WTC11 (cell line): ENCODE measurements around the gene TMC3. TPM values are rescaled to one million over a fixed set of nuclear protein-coding genes. Genes with fewer than 3 reads are reported as not detected.

Source experiments
- ATAC-seq: fragments of 200-7000 bp; cut with Tn5 transposase; 2 replicates; pipeline ENCODE4 v1.10.0; 2021; ENCODE audit warnings: mild to moderate bottlenecking, moderate library complexity
- CTCF ChIA-PET: fragments of 300-600 bp; sonication (Branson Sonifier 250); formaldehyde crosslinking; loops from one replicate; lab custom pipeline; 2021; ENCODE audit warnings: antibody characterized with exemption; lab: Charles Lee
- POLR2A ChIA-PET: fragments of 350-600 bp; sonication (Branson Sonifier 250); formaldehyde crosslinking; loops from one replicate; lab custom pipeline; 2021; ENCODE audit warnings: antibody characterized with exemption; lab: Charles Lee
- DNase-seq: peaks from one replicate; pipeline ENCODE4 v3.0.0; 2021; ENCODE audit warnings: low spot score
- H3K27ac Mint-ChIP-seq: 2 replicates; pipeline ENCODE4 v1.8.0; 2021; ENCODE audit warnings: mixed read lengths
- H3K27me3 Mint-ChIP-seq: 2 replicates; pipeline ENCODE4 v1.8.0; 2021; ENCODE audit warnings: low read depth, mild to moderate bottlenecking, moderate library complexity, mixed read lengths
- H3K36me3 Mint-ChIP-seq: 2 replicates; pipeline ENCODE4 v1.8.0; 2021; ENCODE audit warnings: mixed read lengths
- H3K4me1 Mint-ChIP-seq: 2 replicates; pipeline ENCODE4 v1.8.0; 2022; ENCODE audit warnings: mixed read lengths
- H3K4me3 Mint-ChIP-seq: 2 replicates; pipeline ENCODE4 v1.8.0; 2021; ENCODE audit warnings: mild to moderate bottlenecking, moderate library complexity, mixed read lengths
- H3K9me3 Mint-ChIP-seq: 2 replicates; pipeline ENCODE4 v1.8.0; 2021; ENCODE audit warnings: mixed read lengths
- AR ChIP-seq: fragments of 250-450 bp; sonication (Bioruptor Pico); IDR thresholded peaks from 2 replicates; pipeline ENCODE4 v1.9.0; 2021; ENCODE audit warnings: mild to moderate bottlenecking
- ARID4B ChIP-seq: sonication (generic); formaldehyde crosslinking; IDR thresholded peaks from 2 replicates; pipeline ENCODE4 v1.8.0; 2023; ENCODE audit warnings: missing genetic modification reagents, mild to moderate bottlenecking, borderline replicate concordance
- CBFB ChIP-seq: sonication (generic); formaldehyde crosslinking; IDR thresholded peaks from 2 replicates; pipeline ENCODE4 v1.8.1; 2022; ENCODE audit warnings: mild to moderate bottlenecking, low read depth, missing genetic modification reagents
- IRF2 ChIP-seq: sonication (generic); formaldehyde crosslinking; IDR thresholded peaks from 2 replicates; pipeline ENCODE4 v1.8.0; 2022; ENCODE audit warnings: low read depth, missing genetic modification reagents, borderline replicate concordance
- JUN ChIP-seq: sonication (generic); formaldehyde crosslinking; IDR thresholded peaks from 2 replicates; pipeline ENCODE4 v1.8.0; 2023; ENCODE audit warnings: mild to moderate bottlenecking, missing genetic modification reagents
- KAT7 ChIP-seq: sonication (generic); formaldehyde crosslinking; IDR thresholded peaks from 2 replicates; pipeline ENCODE4 v1.8.1; 2023; ENCODE audit warnings: missing genetic modification reagents, mild to moderate bottlenecking, borderline replicate concordance
- MYBL2 ChIP-seq: sonication (generic); formaldehyde crosslinking; IDR thresholded peaks from 2 replicates; pipeline ENCODE4 v1.8.1; 2023; ENCODE audit warnings: mild to moderate bottlenecking, moderate library complexity, missing genetic modification reagents
- USF2 ChIP-seq: sonication (generic); formaldehyde crosslinking; IDR thresholded peaks from 2 replicates; pipeline ENCODE4 v1.8.1; 2023; ENCODE audit warnings: mild to moderate bottlenecking, missing genetic modification reagents, moderate library complexity
- ZBTB21 ChIP-seq: sonication (generic); formaldehyde crosslinking; IDR thresholded peaks from 2 replicates; pipeline ENCODE4 v1.8.1; 2023; ENCODE audit warnings: mild to moderate bottlenecking, missing genetic modification reagents, borderline replicate concordance
- ZNF396 ChIP-seq: fragments of 250-450 bp; sonication (Bioruptor Pico); IDR thresholded peaks from 2 replicates; pipeline ENCODE4 v1.8.0; 2021; ENCODE audit warnings: mild to moderate bottlenecking, moderate library complexity, borderline replicate concordance
- ZNF416 ChIP-seq: fragments of 250-450 bp; sonication (Bioruptor Pico); IDR thresholded peaks from 2 replicates; pipeline ENCODE4 v1.9.0; 2021; ENCODE audit warnings: mild to moderate bottlenecking, inconsistent platforms
- ZNF423 ChIP-seq: fragments of 250-450 bp; sonication (Bioruptor Pico); IDR thresholded peaks from 2 replicates; pipeline ENCODE4 v2.1.2; 2022; ENCODE audit warnings: mild to moderate bottlenecking, moderate library complexity
- ZNF532 ChIP-seq: fragments of 250-450 bp; sonication (Bioruptor Pico); IDR thresholded peaks from 2 replicates; pipeline ENCODE4 v1.9.0; 2021; ENCODE audit warnings: mild to moderate bottlenecking, borderline replicate concordance
- total RNA-seq: library from RNA; stranded (reverse); gene quantifications from 3 replicates; pipeline ENCODE4 v1.2.3, GENCODE V29; 2021
- TF ChIP-seq, protein P1 (sequence below): sonication (generic); formaldehyde crosslinking; IDR thresholded peaks from 2 replicates; pipeline ENCODE4 v1.8.1; 2023; ENCODE audit warnings: mild to moderate bottlenecking, missing genetic modification reagents
- TF ChIP-seq, protein P2 (sequence below): sonication (generic); formaldehyde crosslinking; IDR thresholded peaks from 2 replicates; pipeline ENCODE4 v1.8.0; 2022; ENCODE audit warnings: mild to moderate bottlenecking, missing genetic modification reagents
- TF ChIP-seq, protein P3 (sequence below): sonication (generic); formaldehyde crosslinking; IDR thresholded peaks from 2 replicates; pipeline ENCODE4 v1.8.1; 2023; ENCODE audit warnings: mild to moderate bottlenecking, moderate library complexity, missing genetic modification reagents

Gene TMC3
- total RNA-seq, 1 experiment from 2014 or later: not detected

GRCh38 chr15:81333363-81333762 lies 40.6 kb downstream of the TMC3 start (continued):
- TF ChIP-seq ARID4B (CRISPR knock-in tag): no peak
- no peak for TF ChIP-seq USF2 (CRISPR knock-in tag)
- TF ChIP-seq ZNF416 (CRISPR knock-in tag): no peak
- TF ChIP-seq IRF2 (CRISPR knock-in tag): no peak
- TF ChIP-seq, protein P1, sequence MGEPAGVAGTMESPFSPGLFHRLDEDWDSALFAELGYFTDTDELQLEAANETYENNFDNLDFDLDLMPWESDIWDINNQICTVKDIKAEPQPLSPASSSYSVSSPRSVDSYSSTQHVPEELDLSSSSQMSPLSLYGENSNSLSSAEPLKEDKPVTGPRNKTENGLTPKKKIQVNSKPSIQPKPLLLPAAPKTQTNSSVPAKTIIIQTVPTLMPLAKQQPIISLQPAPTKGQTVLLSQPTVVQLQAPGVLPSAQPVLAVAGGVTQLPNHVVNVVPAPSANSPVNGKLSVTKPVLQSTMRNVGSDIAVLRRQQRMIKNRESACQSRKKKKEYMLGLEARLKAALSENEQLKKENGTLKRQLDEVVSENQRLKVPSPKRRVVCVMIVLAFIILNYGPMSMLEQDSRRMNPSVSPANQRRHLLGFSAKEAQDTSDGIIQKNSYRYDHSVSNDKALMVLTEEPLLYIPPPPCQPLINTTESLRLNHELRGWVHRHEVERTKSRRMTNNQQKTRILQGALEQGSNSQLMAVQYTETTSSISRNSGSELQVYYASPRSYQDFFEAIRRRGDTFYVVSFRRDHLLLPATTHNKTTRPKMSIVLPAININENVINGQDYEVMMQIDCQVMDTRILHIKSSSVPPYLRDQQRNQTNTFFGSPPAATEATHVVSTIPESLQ: no peak
- TF ChIP-seq AR: no peak
- TF ChIP-seq, protein P2, sequence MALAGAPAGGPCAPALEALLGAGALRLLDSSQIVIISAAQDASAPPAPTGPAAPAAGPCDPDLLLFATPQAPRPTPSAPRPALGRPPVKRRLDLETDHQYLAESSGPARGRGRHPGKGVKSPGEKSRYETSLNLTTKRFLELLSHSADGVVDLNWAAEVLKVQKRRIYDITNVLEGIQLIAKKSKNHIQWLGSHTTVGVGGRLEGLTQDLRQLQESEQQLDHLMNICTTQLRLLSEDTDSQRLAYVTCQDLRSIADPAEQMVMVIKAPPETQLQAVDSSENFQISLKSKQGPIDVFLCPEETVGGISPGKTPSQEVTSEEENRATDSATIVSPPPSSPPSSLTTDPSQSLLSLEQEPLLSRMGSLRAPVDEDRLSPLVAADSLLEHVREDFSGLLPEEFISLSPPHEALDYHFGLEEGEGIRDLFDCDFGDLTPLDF (CRISPR knock-in tag): no peak
- no peak for TF ChIP-seq CBFB
- TF ChIP-seq MYBL2 (CRISPR knock-in tag): no peak
- TF ChIP-seq ZBTB21 (CRISPR knock-in tag): no peak
- TF ChIP-seq, protein P3, sequence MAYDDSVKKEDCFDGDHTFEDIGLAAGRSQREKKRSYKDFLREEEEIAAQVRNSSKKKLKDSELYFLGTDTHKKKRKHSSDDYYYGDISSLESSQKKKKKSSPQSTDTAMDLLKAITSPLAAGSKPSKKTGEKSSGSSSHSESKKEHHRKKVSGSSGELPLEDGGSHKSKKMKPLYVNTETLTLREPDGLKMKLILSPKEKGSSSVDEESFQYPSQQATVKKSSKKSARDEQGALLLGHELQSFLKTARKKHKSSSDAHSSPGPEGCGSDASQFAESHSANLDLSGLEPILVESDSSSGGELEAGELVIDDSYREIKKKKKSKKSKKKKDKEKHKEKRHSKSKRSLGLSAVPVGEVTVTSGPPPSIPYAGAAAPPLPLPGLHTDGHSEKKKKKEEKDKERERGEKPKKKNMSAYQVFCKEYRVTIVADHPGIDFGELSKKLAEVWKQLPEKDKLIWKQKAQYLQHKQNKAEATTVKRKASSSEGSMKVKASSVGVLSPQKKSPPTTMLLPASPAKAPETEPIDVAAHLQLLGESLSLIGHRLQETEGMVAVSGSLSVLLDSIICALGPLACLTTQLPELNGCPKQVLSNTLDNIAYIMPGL (CRISPR knock-in tag): no peak
- TF ChIP-seq KAT7: no peak
- TF ChIP-seq, all 79 proteins: peak for 0

DNA sequence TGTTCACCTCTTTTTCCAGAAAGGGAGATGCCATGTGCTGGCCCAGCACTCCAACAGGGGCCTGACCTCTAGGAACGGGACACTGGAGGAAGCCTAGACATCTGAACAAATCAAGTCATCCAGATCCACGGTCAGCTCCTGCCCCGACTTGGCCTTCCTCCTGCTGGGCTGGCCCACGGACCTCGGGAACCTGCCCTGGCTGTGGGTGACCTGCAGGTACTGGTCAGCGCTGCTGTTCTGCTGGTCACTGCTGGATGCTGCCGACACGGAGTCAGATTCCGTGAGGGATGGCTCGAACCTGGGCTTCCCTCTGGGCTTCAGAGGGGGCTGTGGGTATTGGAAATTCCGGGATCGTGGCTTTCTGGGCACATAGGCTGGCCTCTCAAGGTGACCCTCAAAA lies 41.7 kb downstream of the TMC3 start:
- Mint-ChIP-seq H3K4me1 (no peaks in the 10 kb centered on the region), H3K27me3 (no peaks in the 10 kb centered on the region), H3K27ac (no peak overlapping the region), H3K4me3 (no peak overlapping the region), H3K36me3 (no peaks in the 10 kb centered on the region), H3K9me3 (no peaks in the 10 kb centered on the region)
- DNase-seq (no peak), ATAC-seq (no peak)
- POLR2A ChIA-PET: no interaction called here
- CTCF ChIA-PET: interaction anchor here (0.6 kb wide), 1 partner anchor 57 kb away, joined by 3 read pairs; no protein-coding TSS in a partner anchor
- TF ChIP-seq JUN (CRISPR knock-in tag) (no peak), ZNF532 (CRISPR knock-in tag) (no peak), ZNF423 (CRISPR knock-in tag) (no peak), ZNF396 (CRISPR knock-in tag) (no peak)
